B cell (primary cell): ENCODE measurements around the gene OR1S1. TPM values are rescaled to one million over a fixed set of nuclear protein-coding genes. Genes with fewer than 3 reads are reported as not detected.

Source experiments
- ATAC-seq: fragments of 200-7000 bp; cut with Tn5 transposase; one replicate; pipeline ENCODE4 v1.10.0; 2021; ENCODE audit warnings: low read depth, mild to moderate bottlenecking, moderate number of reproducible peaks, moderate library complexity
- CTCF ChIA-PET: fragments of 350-600 bp; sonication (Branson Sonifier 250); formaldehyde crosslinking; loops from one replicate; lab custom pipeline; 2021; ENCODE audit warnings: antibody characterized with exemption, inconsistent platforms; lab: Charles Lee
- POLR2A ChIA-PET: fragments of 350-600 bp; sonication (Branson Sonifier 250); formaldehyde crosslinking; loops from one replicate; lab custom pipeline; 2021; ENCODE audit warnings: antibody characterized with exemption; lab: Charles Lee
- DNase-seq: peaks from one replicate; pipeline ENCODE4 v3.0.0; 2013
- H2AFZ ChIP-seq: 2 replicates; pipeline ENCODE4 v1.6.1; 2012; ENCODE audit warnings: mild to moderate bottlenecking, low read depth, low read length; ENCODE audit not compliant: insufficient read depth, poor library complexity, severe bottlenecking
- H3K27ac ChIP-seq, 2 donors: 1 replicate in 1 of 2; 2 replicates in 1 of 2; pipeline ENCODE4 v1.5.1; 2012 to 2013; ENCODE audit warnings: low read length in 2 of 2, mild to moderate bottlenecking in 2 of 2, moderate library complexity in 1 of 2
- H3K27me3 ChIP-seq, 4 experiments: fragments of 200-600 bp in 1 of 4; sonication (generic) in 1 of 4; replicated peaks in 1 of 4; 1 replicate in 2 of 4; 2 replicates in 2 of 4; pipeline versions ENCODE4 v1.6.1 to v1.7.0; 2013 to 2016; ENCODE audit warnings: low read length in 3 of 4, mild to moderate bottlenecking in 2 of 4, mixed read lengths in 1 of 4, moderate library complexity in 1 of 4; ENCODE audit not compliant: insufficient read depth in 4 of 4, control insufficient read depth in 3 of 4; ENCODE audit errors: control extremely low read depth in 1 of 4
- H3K36me3 ChIP-seq, 2 experiments: replicated peaks in 1 of 2; 1 replicate in 1 of 2; 2 replicates in 1 of 2; pipeline versions ENCODE4 v1.6.1 to v1.7.1; 2013; ENCODE audit warnings: low read length in 1 of 2; ENCODE audit not compliant: insufficient read depth in 2 of 2, control insufficient read depth in 1 of 2; ENCODE audit errors: control extremely low read depth in 1 of 2, extremely low read depth in 1 of 2
- H3K4me1 ChIP-seq, 2 donors: fragments of 200-600 bp in 1 of 2; sonication (generic) in 1 of 2; 1 replicate in 1 of 2; 2 replicates in 1 of 2; pipeline versions ENCODE4 v1.5.1 to v1.6.1; 2013 to 2017; ENCODE audit warnings: low read length in 2 of 2; ENCODE audit not compliant: control insufficient read depth in 2 of 2, insufficient read depth in 2 of 2
- H3K4me2 ChIP-seq: replicated peaks from 2 replicates; pipeline ENCODE3; 2012; ENCODE audit warnings: mild to moderate bottlenecking, low read depth, low read length; ENCODE audit not compliant: poor library complexity, severe bottlenecking
- H3K4me3 ChIP-seq, 5 experiments: fragments of 200-600 bp in 1 of 5; sonication (generic) in 1 of 5; 1 replicate in 3 of 5; 2 replicates in 2 of 5; pipeline versions ENCODE4 v1.5.1 to v1.7.0; 2011 to 2016; ENCODE audit warnings: low read length in 4 of 5, mild to moderate bottlenecking in 4 of 5, low read depth in 2 of 5, control low read depth in 1 of 5, moderate library complexity in 1 of 5; ENCODE audit not compliant: insufficient read depth in 1 of 5; ENCODE audit errors: control extremely low read depth in 1 of 5, extremely low read depth in 1 of 5
- H3K79me2 ChIP-seq: fragments of 200-600 bp; sonication (generic); one replicate; pipeline ENCODE4 v1.6.0; 2016; ENCODE audit warnings: low read length; ENCODE audit not compliant: control insufficient read depth, insufficient read depth
- H3K9ac ChIP-seq: fragments of 200-600 bp; sonication (generic); 2 replicates; pipeline ENCODE4 v1.6.1; 2017; ENCODE audit warnings: mild to moderate bottlenecking, low read length, moderate library complexity
- H3K9me3 ChIP-seq, 3 donors: one replicate each; pipeline versions ENCODE4 v1.6.1 to v1.7.1; 2013; ENCODE audit warnings: low read length in 2 of 3; ENCODE audit not compliant: control insufficient read depth in 2 of 3, insufficient read depth in 1 of 3; ENCODE audit errors: control extremely low read depth in 1 of 3
- H4K20me1 ChIP-seq: 2 replicates; pipeline ENCODE4 v1.6.0; 2012; ENCODE audit warnings: mild to moderate bottlenecking, low read length; ENCODE audit not compliant: insufficient read depth, control insufficient read depth, poor library complexity, severe bottlenecking
- H3K27ac Mint-ChIP-seq: one replicate; pipeline ENCODE4 v1.8.0; 2021; ENCODE audit warnings: mixed read lengths
- H3K27me3 Mint-ChIP-seq: one replicate; pipeline ENCODE4 v1.8.0; 2021; ENCODE audit warnings: mixed read lengths
- H3K4me1 Mint-ChIP-seq: one replicate; pipeline ENCODE4 v1.8.0; 2021; ENCODE audit warnings: mixed read lengths
- H3K4me3 Mint-ChIP-seq: one replicate; pipeline ENCODE4 v1.8.0; 2021; ENCODE audit warnings: mixed read lengths
- H3K9me3 Mint-ChIP-seq: one replicate; pipeline ENCODE4 v1.8.0; 2022; ENCODE audit warnings: mixed read lengths; ENCODE audit not compliant: insufficient read depth
- CTCF ChIP-seq: fragments of 200-600 bp; IDR thresholded peaks from one replicate; pipeline ENCODE4 v1.8.0; 2022; ENCODE audit warnings: antibody characterized with exemption, mild to moderate bottlenecking
- EZH2 ChIP-seq: IDR thresholded peaks from 2 replicates; pipeline ENCODE4 v1.6.1; 2012; ENCODE audit warnings: borderline replicate concordance, low read depth, mild to moderate bottlenecking, moderate library complexity, low read length; ENCODE audit not compliant: insufficient read depth, poor library complexity, severe bottlenecking
- WGBS: methylation state at CpG from one replicate; pipeline ENCODE4 v1.1.5; 2013; ENCODE audit warnings: missing lambda C conversion rate; ENCODE audit not compliant: insufficient coverage; 5-methylcytosine and 5-hydroxymethylcytosine counted together
- intact Hi-C: fragments of 100-400 bp; cut with micrococcal nuclease; formaldehyde crosslinking; loops from one replicate; pipeline ENCODE4 v1.10.0; 2022
- polyA plus RNA-seq: library from polyadenylated mRNA; depleted of rRNA; stranded (reverse); fragments of >200 nt; gene quantifications from 2 replicates; pipeline ENCODE4 v1.2.3, GENCODE V29; 2012
- total RNA-seq, 2 donors: library from RNA; stranded (reverse); fragments of 120-200 nt in 1 of 2; gene quantifications; 1 replicate in 1 of 2; 2 replicates in 1 of 2; pipeline versions ENCODE4 v1.2.3 to v1.2.4, GENCODE V29; 2013 to 2022

Gene OR1S1
- total and polyA plus RNA-seq, 2 donors (not counting 1 experiment from before 2014, with no cell fraction given) = not detected

DNA sequence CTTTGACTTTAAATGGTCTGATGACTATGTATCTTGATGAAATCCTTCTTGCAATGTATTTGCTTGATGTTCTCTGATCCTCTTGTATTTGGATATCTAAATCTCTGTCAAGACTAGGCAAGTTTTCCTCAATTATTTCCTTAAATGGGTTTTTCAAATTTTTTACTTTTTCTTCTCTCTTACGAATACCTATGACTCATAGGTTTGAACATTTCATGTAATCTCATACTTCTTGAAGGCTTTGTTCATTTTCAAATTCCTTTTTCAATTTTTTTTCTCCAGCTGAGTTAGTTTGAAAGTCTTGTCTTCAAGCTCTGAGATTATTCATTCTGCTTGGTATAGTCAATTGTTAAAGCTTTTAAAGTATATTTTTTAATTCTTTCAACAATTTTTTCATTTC is 42.4 kb downstream of the OR1S1 start:
- Histone ChIP-seq H3K4me1 (no peaks in the 10 kb centered on the region), H3K4me3 (no peak overlapping the region), H3K79me2 (no peaks in the 10 kb centered on the region), H3K27ac (no peak overlapping the region), H3K9me3 (peaks cover 0 to 6% (median 3%) of the 10 kb centered on the region in 3 donors), H3K9ac (no peak overlapping the region), H4K20me1 (no peaks in the 10 kb centered on the region), H3K27me3 (no peaks in the 10 kb centered on the region), H3K4me2 (no peak overlapping the region), H2AFZ (no peak overlapping the region), H3K36me3 (no peaks in the 10 kb centered on the region)
- intact Hi-C loops = no loop called here
- no CpG with 5 or more reads among the region's 1 CpG for WGBS
- Mint-ChIP-seq H3K27ac (no peak overlapping the region), H3K4me3 (no peak overlapping the region), H3K27me3 (peaks cover 4% of the 10 kb centered on the region), H3K9me3 (peaks cover 4% of the 10 kb centered on the region), H3K4me1 (no peaks in the 10 kb centered on the region)
- DNase-seq (no peak), ATAC-seq (no peak)
- ChIA-PET CTCF (no interaction called here), POLR2A (no interaction called here)
- TF ChIP-seq CTCF (no peak), EZH2 (no peak)

GRCh38 chr11:58259983-58260382 is 47.5 kb downstream of the OR1S1 start:
- POLR2A ChIA-PET = no interaction called here

More at GRCh38 chr11:58259983-58260382, 47.5 kb downstream of the OR1S1 start:
- Histone ChIP-seq H3K36me3 (no peaks in the 10 kb centered on the region), H4K20me1 (no peaks in the 10 kb centered on the region), H3K9ac (no peak overlapping the region), H3K4me1 (no peaks in the 10 kb centered on the region), H3K79me2 (no peaks in the 10 kb centered on the region), H3K27ac (no peak overlapping the region), H3K27me3 (no peaks in the 10 kb centered on the region), H3K9me3 (peaks cover 1 to 5% (median 3%) of the 10 kb centered on the region in 3 donors), H3K4me3 (no peak overlapping the region), H2AFZ (no peak overlapping the region), H3K4me2 (no peak overlapping the region)
- peaks cover 6% of the 10 kb centered on the region for H3K27me3 Mint-ChIP-seq
- WGBS = no CpG with 5 or more reads among the region's 2 CpGs
- H3K4me3 Mint-ChIP-seq = no peak overlapping the region
- TF ChIP-seq CTCF (no peak), EZH2 (no peak)
- H3K9me3 Mint-ChIP-seq = no peaks in the 10 kb centered on the region
- CTCF ChIA-PET = no interaction called here
- H3K27ac Mint-ChIP-seq = no peak overlapping the region
- H3K4me1 Mint-ChIP-seq = no peaks in the 10 kb centered on the region
- no peak for DNase-seq
- intact Hi-C loops = no loop called here
- no peak for ATAC-seq

Other genes with a start within 250 kb of the OR1S1 start
- gene OR9Q1, start 188.8 kb upstream of the OR1S1 start, total RNA-seq = not detected in 2 replicates
- gene OR9Q1, start 188.8 kb upstream of the OR1S1 start, polyA plus RNA-seq = not detected in 2 replicates
- gene OR6Q1, start 181.8 kb upstream of the OR1S1 start, total RNA-seq = not detected in 2 replicates
- not detected in 2 replicates for gene OR6Q1, start 181.8 kb upstream of the OR1S1 start, polyA plus RNA-seq
- gene OR9I1, start 87.2 kb upstream of the OR1S1 start, total RNA-seq = not detected in 2 replicates
- gene OR9I1, start 87.2 kb upstream of the OR1S1 start, polyA plus RNA-seq = not detected in 2 replicates
- not detected in 2 replicates for gene OR9Q2, start 23.6 kb upstream of the OR1S1 start, total RNA-seq
- gene OR9Q2, start 23.6 kb upstream of the OR1S1 start, polyA plus RNA-seq = not detected in 2 replicates
- gene OR1S2, start 8.6 kb upstream of the OR1S1 start, total RNA-seq = not detected in 2 replicates
- not detected in 2 replicates for gene OR1S2, start 8.6 kb upstream of the OR1S1 start, polyA plus RNA-seq
- not detected in 2 replicates for gene OR10Q1, start 16.2 kb downstream of the OR1S1 start, total RNA-seq
- not detected in 2 replicates for gene OR10Q1, start 16.2 kb downstream of the OR1S1 start, polyA plus RNA-seq
- not detected in 2 replicates for gene OR10W1, start 55.5 kb downstream of the OR1S1 start, total RNA-seq
- not detected in 2 replicates for gene OR10W1, start 55.5 kb downstream of the OR1S1 start, polyA plus RNA-seq
- gene OR5B17, start 146.3 kb downstream of the OR1S1 start, total RNA-seq = not detected in 2 replicates
- gene OR5B17, start 146.3 kb downstream of the OR1S1 start, polyA plus RNA-seq = not detected in 2 replicates
- gene OR5B3, start 194.2 kb downstream of the OR1S1 start, total RNA-seq = not detected in 2 replicates
- gene OR5B3, start 194.2 kb downstream of the OR1S1 start, polyA plus RNA-seq = not detected in 2 replicates
- gene OR5B2, start 215.4 kb downstream of the OR1S1 start, total RNA-seq = 0.27 TPM in 1 of 2 replicates, not detected in the other
- 0.03 TPM in 1 of 2 replicates, not detected in the other for gene OR5B2, start 215.4 kb downstream of the OR1S1 start, polyA plus RNA-seq
- gene OR5B12, start 229.5 kb downstream of the OR1S1 start, total RNA-seq = not detected in 2 replicates
- gene OR5B12, start 229.5 kb downstream of the OR1S1 start, polyA plus RNA-seq = not detected in 2 replicates